CD14-positive monocyte (primary cell): Measurements from ENCODE around the gene PVALEF. TPM values are rescaled to one million over a fixed set of nuclear protein-coding genes. Genes with fewer than 3 reads are reported as not detected.

Experiments
- DNase-seq, 3 donors: peaks; one replicate each; pipeline ENCODE4 v3.0.0-alpha.2; 2011 to 2022
- H2AFZ ChIP-seq: 2 replicates; pipeline ENCODE4 v1.6.0; 2012; ENCODE audit warnings: mild to moderate bottlenecking, low read depth, low read length, inconsistent platforms; ENCODE audit not compliant: insufficient read depth, poor library complexity, severe bottlenecking
- H3K27ac ChIP-seq, 2 donors: 1 replicate in 1 of 2; 2 replicates in 1 of 2; pipeline ENCODE4 v1.5.1; 2012 to 2013; ENCODE audit warnings: low read length in 2 of 2, control low read depth in 1 of 2, inconsistent platforms in 1 of 2, low read depth in 1 of 2, mild to moderate bottlenecking in 1 of 2
- H3K27me3 ChIP-seq, 2 donors: one replicate each; pipeline versions ENCODE4 v1.6.0 to v1.6.1; 2011 to 2013; ENCODE audit warnings: low read length in 2 of 2; ENCODE audit not compliant: control insufficient read depth in 2 of 2, insufficient read depth in 2 of 2
- H3K36me3 ChIP-seq, 2 donors: replicated peaks in 1 of 2; 1 replicate in 1 of 2; 2 replicates in 1 of 2; pipeline versions ENCODE4 v1.5.1 to v1.6.1; 2012 to 2013; ENCODE audit warnings: low read length in 2 of 2, control low read depth in 1 of 2, inconsistent platforms in 1 of 2, mild to moderate bottlenecking in 1 of 2; ENCODE audit not compliant: insufficient read depth in 2 of 2, control insufficient read depth in 1 of 2
- H3K4me1 ChIP-seq, 2 donors: 1 replicate in 1 of 2; 2 replicates in 1 of 2; pipeline versions ENCODE4 v1.5.1 to v1.6.1; 2012 to 2013; ENCODE audit warnings: low read length in 2 of 2, control low read depth in 1 of 2, inconsistent platforms in 1 of 2, mild to moderate bottlenecking in 1 of 2, moderate library complexity in 1 of 2; ENCODE audit not compliant: insufficient read depth in 2 of 2, control insufficient read depth in 1 of 2
- H3K4me2 ChIP-seq: replicated peaks from 2 replicates; pipeline ENCODE3; 2012; ENCODE audit warnings: low read length, moderate library complexity, mild to moderate bottlenecking; ENCODE audit not compliant: poor library complexity, severe bottlenecking; ENCODE audit errors: extremely low read depth
- H3K4me3 ChIP-seq, 3 experiments: fragments of 200-600 bp in 1 of 3; sonication (generic) in 1 of 3; replicated peaks in 1 of 3; 1 replicate in 2 of 3; 2 replicates in 1 of 3; pipeline ENCODE4 v1.5.1; 2011 to 2013; ENCODE audit warnings: low read length in 3 of 3, mild to moderate bottlenecking in 3 of 3, control low read depth in 2 of 3, low read depth in 2 of 3, inconsistent platforms in 1 of 3, moderate library complexity in 1 of 3
- H3K79me2 ChIP-seq: 2 replicates; pipeline ENCODE4 v1.6.0; 2012; ENCODE audit warnings: mild to moderate bottlenecking, control low read depth, inconsistent platforms, low read length, moderate library complexity; ENCODE audit not compliant: insufficient read depth
- H3K9ac ChIP-seq: 2 replicates; pipeline ENCODE4 v1.6.0; 2017; ENCODE audit warnings: low read length, mild to moderate bottlenecking; ENCODE audit not compliant: insufficient read depth, poor library complexity, severe bottlenecking
- H3K9me3 ChIP-seq, 2 donors: replicated peaks in 1 of 2; 1 replicate in 1 of 2; 2 replicates in 1 of 2; pipeline versions ENCODE4 v1.5.1 to v1.6.1; 2012 to 2013; ENCODE audit warnings: low read length in 2 of 2, control low read depth in 1 of 2; ENCODE audit not compliant: control insufficient read depth in 1 of 2, insufficient read depth in 1 of 2
- H4K20me1 ChIP-seq: 2 replicates; pipeline ENCODE4 v1.6.0; 2012; ENCODE audit warnings: mild to moderate bottlenecking, low read length, control low read depth, moderate library complexity; ENCODE audit not compliant: insufficient read depth
- H3K27ac Mint-ChIP-seq, 7 donors: one replicate each; pipeline ENCODE4 v1.8.0; 2020; ENCODE audit warnings: mild to moderate bottlenecking in 7 of 7, mixed read lengths in 7 of 7, moderate library complexity in 6 of 7, inconsistent platforms in 2 of 7
- H3K27me3 Mint-ChIP-seq, 3 donors: one replicate each; pipeline ENCODE4 v1.8.0; 2021 to 2022; ENCODE audit warnings: low read depth in 3 of 3, mild to moderate bottlenecking in 3 of 3, mixed read lengths in 3 of 3, moderate library complexity in 3 of 3, inconsistent platforms in 1 of 3
- H3K36me3 Mint-ChIP-seq, 2 donors: one replicate each; pipeline ENCODE4 v1.8.0; 2020; ENCODE audit warnings: mixed read lengths in 2 of 2, inconsistent platforms in 1 of 2, mild to moderate bottlenecking in 1 of 2
- H3K4me1 Mint-ChIP-seq: one replicate; pipeline ENCODE4 v1.8.0; 2020; ENCODE audit warnings: mild to moderate bottlenecking, mixed read lengths
- H3K4me3 Mint-ChIP-seq, 2 donors: one replicate each; pipeline ENCODE4 v1.8.0; 2020; ENCODE audit warnings: mild to moderate bottlenecking in 2 of 2, mixed read lengths in 2 of 2, moderate library complexity in 1 of 2
- H3K9me3 Mint-ChIP-seq, 7 donors: one replicate each; pipeline ENCODE4 v1.8.0; 2020 to 2022; ENCODE audit warnings: mixed read lengths in 7 of 7, mild to moderate bottlenecking in 6 of 7, moderate library complexity in 6 of 7, inconsistent platforms in 2 of 7
- WGBS: methylation state at CpG from one replicate; pipeline ENCODE4 v1.1.5; 2013; ENCODE audit warnings: missing lambda C conversion rate; ENCODE audit not compliant: insufficient coverage; 5-methylcytosine and 5-hydroxymethylcytosine counted together
- intact Hi-C, 2 donors: fragments of 100-400 bp; cut with micrococcal nuclease; formaldehyde crosslinking; loops; one replicate each; pipeline versions ENCODE4 v1.15.0 to v1.15.1; 2023
- polyA plus RNA-seq, 3 donors: library from polyadenylated mRNA; depleted of rRNA in 1 of 3; unstranded in 2 of 3; stranded (reverse) in 1 of 3; fragments of 300-500 nt in 2 of 3; fragments of >200 nt in 1 of 3; fragmentation: Illumina TruSeq in 2 of 3; gene quantifications; 1 replicate in 2 of 3; 2 replicates in 1 of 3; pipeline ENCODE4 v1.2.3, GENCODE V29; 2012 to 2021
- TF ChIP-seq, protein P1 (sequence below): fragments of 200-600 bp; IDR thresholded peaks from one replicate; pipeline ENCODE4 v1.8.0; 2022; ENCODE audit warnings: antibody characterized with exemption, mild to moderate bottlenecking

The PVALEF gene
- polyA plus RNA-seq, 3 donors, result not detected

DNA sequence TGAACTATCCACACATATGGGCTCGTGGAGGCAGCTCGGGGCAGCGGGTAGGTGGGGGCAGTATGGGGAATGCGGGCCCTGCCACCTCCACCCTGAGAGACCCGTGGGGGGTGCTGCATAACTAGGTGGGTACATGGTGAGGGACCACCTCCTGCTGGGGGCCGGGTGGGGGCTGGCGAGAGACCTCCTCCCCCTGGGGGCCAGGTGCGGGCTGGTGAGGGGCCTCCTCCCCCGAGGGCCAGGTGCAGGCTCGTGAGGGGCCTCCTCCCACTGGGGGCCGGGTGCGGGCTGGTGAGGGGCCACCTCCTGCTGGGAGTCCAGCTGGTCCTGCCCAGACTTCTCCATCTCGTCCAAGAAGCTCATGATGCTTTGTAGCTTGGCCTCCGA is 32.1 kb downstream of the PVALEF start:
- no peaks in the 10 kb centered on the region for H3K9me3 ChIP-seq
- peaks cover 4 to 18% of the 10 kb centered on the region in 2 donors for H3K36me3 ChIP-seq
- H3K4me2 ChIP-seq, result no peak overlapping the region
- H3K27me3 ChIP-seq, result no peaks in the 10 kb centered on the region
- Mint-ChIP-seq H3K27me3 (no peaks in the 10 kb centered on the region), H3K27ac (no peak overlapping the region), H3K4me3 (no peak overlapping the region), H3K9me3 (no peaks in the 10 kb centered on the region), H3K36me3 (peaks cover 10 to 29% of the 10 kb centered on the region in 2 donors), H3K4me1 (peaks cover 2% of the 10 kb centered on the region)
- WGBS, result 97% methylated on average over 9 of the region's 14 CpGs
- intact Hi-C loops, result no loop called here
- TF ChIP-seq, protein P1, sequence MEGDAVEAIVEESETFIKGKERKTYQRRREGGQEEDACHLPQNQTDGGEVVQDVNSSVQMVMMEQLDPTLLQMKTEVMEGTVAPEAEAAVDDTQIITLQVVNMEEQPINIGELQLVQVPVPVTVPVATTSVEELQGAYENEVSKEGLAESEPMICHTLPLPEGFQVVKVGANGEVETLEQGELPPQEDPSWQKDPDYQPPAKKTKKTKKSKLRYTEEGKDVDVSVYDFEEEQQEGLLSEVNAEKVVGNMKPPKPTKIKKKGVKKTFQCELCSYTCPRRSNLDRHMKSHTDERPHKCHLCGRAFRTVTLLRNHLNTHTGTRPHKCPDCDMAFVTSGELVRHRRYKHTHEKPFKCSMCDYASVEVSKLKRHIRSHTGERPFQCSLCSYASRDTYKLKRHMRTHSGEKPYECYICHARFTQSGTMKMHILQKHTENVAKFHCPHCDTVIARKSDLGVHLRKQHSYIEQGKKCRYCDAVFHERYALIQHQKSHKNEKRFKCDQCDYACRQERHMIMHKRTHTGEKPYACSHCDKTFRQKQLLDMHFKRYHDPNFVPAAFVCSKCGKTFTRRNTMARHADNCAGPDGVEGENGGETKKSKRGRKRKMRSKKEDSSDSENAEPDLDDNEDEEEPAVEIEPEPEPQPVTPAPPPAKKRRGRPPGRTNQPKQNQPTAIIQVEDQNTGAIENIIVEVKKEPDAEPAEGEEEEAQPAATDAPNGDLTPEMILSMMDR, result no peak
- no peaks in the 10 kb centered on the region for H3K79me2 ChIP-seq
- H3K9ac ChIP-seq, result no peak overlapping the region
- no peaks in the 10 kb centered on the region for H4K20me1 ChIP-seq
- no peak overlapping the region for H3K27ac ChIP-seq
- no peak overlapping the region for H3K4me3 ChIP-seq
- H2AFZ ChIP-seq, result no peak overlapping the region
- no peak for DNase-seq
- peaks cover 2 to 4% of the 10 kb centered on the region in 2 donors for H3K4me1 ChIP-seq

DNA sequence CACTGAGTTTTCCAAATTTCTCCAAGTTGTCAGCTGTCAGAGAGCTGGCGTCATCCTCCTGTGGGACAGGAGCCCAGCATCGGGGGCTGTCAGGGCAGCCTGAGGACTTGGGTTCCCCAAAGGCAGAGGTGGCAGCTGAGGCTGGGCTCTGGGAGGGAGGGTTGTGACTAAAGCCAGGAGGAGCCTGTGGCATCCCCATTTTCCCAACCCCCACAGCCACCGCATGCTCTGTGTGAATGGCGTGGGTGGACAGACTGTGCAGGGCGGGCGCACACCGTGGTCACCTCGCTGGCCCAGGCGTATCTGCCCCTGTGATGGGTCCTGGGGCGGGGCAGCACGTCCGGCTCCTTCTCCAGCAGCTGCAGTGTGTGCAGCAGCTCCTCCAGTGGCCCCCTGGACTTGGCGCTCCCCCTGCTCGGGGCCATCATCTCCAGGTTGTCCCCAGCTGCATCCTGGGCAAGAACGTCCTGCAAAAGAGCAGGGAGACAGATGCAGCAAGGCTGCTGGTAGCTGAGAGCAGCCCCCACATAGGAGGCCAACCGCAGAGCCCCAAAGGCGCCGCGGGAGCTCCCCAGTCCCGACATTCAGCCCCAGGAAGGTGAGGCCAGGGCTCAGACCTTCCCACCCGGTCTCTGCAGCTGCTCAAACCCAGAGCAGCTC is 32.7 kb downstream of the PVALEF start:
- H3K9me3 ChIP-seq, result no peaks in the 10 kb centered on the region
- H3K9ac ChIP-seq, result no peak overlapping the region
- TF ChIP-seq, protein P1, result no peak
- no peak for DNase-seq
- H3K9me3 Mint-ChIP-seq, result no peaks in the 10 kb centered on the region
- no peaks in the 10 kb centered on the region for H3K27me3 ChIP-seq
- no peaks in the 10 kb centered on the region for H4K20me1 ChIP-seq
- no peaks in the 10 kb centered on the region for H3K27me3 Mint-ChIP-seq
- no peak overlapping the region for H2AFZ ChIP-seq
- no peaks in the 10 kb centered on the region for H3K79me2 ChIP-seq
- H3K4me2 ChIP-seq, result no peak overlapping the region
- peaks cover 10 to 33% of the 10 kb centered on the region in 2 donors for H3K36me3 Mint-ChIP-seq
- H3K27ac ChIP-seq, result no peak overlapping the region
- 97% methylated on average over 20 of the region's 21 CpGs for WGBS
- no peak overlapping the region for H3K4me3 Mint-ChIP-seq
- no peak overlapping the region for H3K27ac Mint-ChIP-seq
- H3K36me3 ChIP-seq, result peaks cover 4 to 17% of the 10 kb centered on the region in 2 donors
- intact Hi-C loops, result no loop called here
- peaks cover 2 to 4% of the 10 kb centered on the region in 2 donors for H3K4me1 ChIP-seq
- H3K4me3 ChIP-seq, result no peak overlapping the region
- peaks cover 2% of the 10 kb centered on the region for H3K4me1 Mint-ChIP-seq
